Effector memory CD4-positive, alpha-beta T cell (primary cell): Measurements from ENCODE around the gene PMEPA1.

Source experiments
- DNase-seq, 3 donors: peaks; one replicate each; pipeline ENCODE4 v3.0.0-alpha.2; 2020
- H3K27ac ChIP-seq: 2 replicates; pipeline ENCODE4 v1.7.0; 2013; ENCODE audit warnings: mild to moderate bottlenecking, low read length, moderate library complexity; ENCODE audit not compliant: insufficient read depth, poor library complexity, severe bottlenecking
- H3K27me3 ChIP-seq: replicated peaks from 2 replicates; pipeline ENCODE4 v1.7.0; 2013; ENCODE audit warnings: mild to moderate bottlenecking, low read length; ENCODE audit not compliant: insufficient read depth, control insufficient read depth, poor library complexity, severe bottlenecking
- H3K36me3 ChIP-seq: 2 replicates; pipeline ENCODE4 v1.7.0; 2013; ENCODE audit warnings: mild to moderate bottlenecking, low read length, moderate library complexity; ENCODE audit not compliant: control insufficient read depth, insufficient read depth
- H3K4me1 ChIP-seq: 2 replicates; pipeline ENCODE4 v1.7.0; 2013; ENCODE audit warnings: low read length, mild to moderate bottlenecking; ENCODE audit not compliant: control insufficient read depth, insufficient read depth, poor library complexity, severe bottlenecking
- H3K4me3 ChIP-seq: 2 replicates; pipeline ENCODE4 v1.7.0; 2013; ENCODE audit warnings: low read length, low read depth, mild to moderate bottlenecking; ENCODE audit not compliant: insufficient read depth, poor library complexity, severe bottlenecking
- H3K9me3 ChIP-seq: 2 replicates; pipeline ENCODE4 v1.7.0; 2013; ENCODE audit warnings: mild to moderate bottlenecking, low read length, moderate library complexity; ENCODE audit not compliant: control insufficient read depth

Gene PMEPA1

GRCh38 chr20:57688864-57689263, 21.0 kb downstream of the PMEPA1 start:
- no peaks in the 10 kb centered on the region for H3K4me1 ChIP-seq
- no peaks in the 10 kb centered on the region for H3K27me3 ChIP-seq
- H3K27ac ChIP-seq, result no peak overlapping the region
- no peak overlapping the region for H3K4me3 ChIP-seq
- no peaks in the 10 kb centered on the region for H3K36me3 ChIP-seq
- DNase-seq, result no peak
- H3K9me3 ChIP-seq, result no peaks in the 10 kb centered on the region

- DNase-seq, result no peak
- Histone ChIP-seq H3K9me3 (no peaks in the 10 kb centered on the region), H3K27ac (no peak overlapping the region), H3K27me3 (no peaks in the 10 kb centered on the region), H3K36me3 (no peaks in the 10 kb centered on the region), H3K4me3 (no peak overlapping the region), H3K4me1 (no peaks in the 10 kb centered on the region)
These were observed 21.5 kb downstream of the PMEPA1 start for GRCh38 chr20:57688295-57688694.

GRCh38 chr20:57686931-57687652, 22.7 kb downstream of the PMEPA1 start:
- Histone ChIP-seq H3K27ac (no peak overlapping the region), H3K4me1 (no peaks in the 10 kb centered on the region), H3K9me3 (no peaks in the 10 kb centered on the region), H3K27me3 (no peaks in the 10 kb centered on the region), H3K4me3 (no peak overlapping the region), H3K36me3 (no peaks in the 10 kb centered on the region)
- DNase-seq, result no peak

GRCh38 chr20:57685146-57685758, 24.6 kb downstream of the PMEPA1 start:
- Histone ChIP-seq H3K4me1 (no peaks in the 10 kb centered on the region), H3K27ac (no peak overlapping the region), H3K27me3 (no peaks in the 10 kb centered on the region), H3K36me3 (no peaks in the 10 kb centered on the region), H3K4me3 (no peak overlapping the region), H3K9me3 (no peaks in the 10 kb centered on the region)
- no peak for DNase-seq

- Histone ChIP-seq H3K27me3 (no peaks in the 10 kb centered on the region), H3K4me3 (no peak overlapping the region), H3K36me3 (no peaks in the 10 kb centered on the region), H3K4me1 (no peaks in the 10 kb centered on the region), H3K27ac (no peak overlapping the region), H3K9me3 (no peaks in the 10 kb centered on the region)
- no peak for DNase-seq
These were observed 25.0 kb downstream of the PMEPA1 start for GRCh38 chr20:57684808-57685140.

GRCh38 chr20:57683881-57684807, 25.7 kb downstream of the PMEPA1 start:
- H3K36me3 ChIP-seq, result no peaks in the 10 kb centered on the region
- no peaks in the 10 kb centered on the region for H3K27me3 ChIP-seq
- no peaks in the 10 kb centered on the region for H3K4me1 ChIP-seq
- DNase-seq, result no peak
- no peak overlapping the region for H3K27ac ChIP-seq
- no peaks in the 10 kb centered on the region for H3K9me3 ChIP-seq
- H3K4me3 ChIP-seq, result no peak overlapping the region

- no peaks in the 10 kb centered on the region for H3K36me3 ChIP-seq
- no peak overlapping the region for H3K4me3 ChIP-seq
- H3K27ac ChIP-seq, result no peak overlapping the region
- no peak for DNase-seq
- no peaks in the 10 kb centered on the region for H3K4me1 ChIP-seq
- no peaks in the 10 kb centered on the region for H3K27me3 ChIP-seq
- H3K9me3 ChIP-seq, result no peaks in the 10 kb centered on the region
These were observed 26.5 kb downstream of the PMEPA1 start for GRCh38 chr20:57683287-57683686.

GRCh38 chr20:57682184-57683101, 27.4 kb downstream of the PMEPA1 start:
- no peak for DNase-seq
- Histone ChIP-seq H3K4me1 (no peaks in the 10 kb centered on the region), H3K4me3 (no peak overlapping the region), H3K27me3 (no peaks in the 10 kb centered on the region), H3K9me3 (no peaks in the 10 kb centered on the region), H3K36me3 (no peaks in the 10 kb centered on the region), H3K27ac (no peak overlapping the region)
